22Rv1 (cell line): ENCODE measurements around the gene ZNF618.

ENCODE experiments used
- H3K27ac ChIP-seq: fragments of 450-650 bp; 2 replicates; pipeline ENCODE4 v1.5.1; 2017
- CTCF ChIP-seq: fragments of 450-650 bp; IDR thresholded peaks from 2 replicates; pipeline ENCODE4 v1.5.1; 2017; ENCODE audit warnings: mild to moderate bottlenecking
- ZFX ChIP-seq: fragments of 450-650 bp; IDR thresholded peaks from 2 replicates; pipeline ENCODE4 v1.6.1; 2017; ENCODE audit warnings: antibody characterized with exemption, borderline replicate concordance

ZNF618 gene

GRCh38 chr9:113910036-113910639 is 34.0 kb downstream of the ZNF618 start:
- H3K27ac ChIP-seq = peak overlapping the region; percentile 8; the same call in 1 of the 2 replicates
- TF ChIP-seq ZFX = no peak
- no peak for TF ChIP-seq CTCF

GRCh38 chr9:113911850-113912557 is 35.9 kb downstream of the ZNF618 start:
- TF ChIP-seq ZFX = no peak
- no peak for TF ChIP-seq CTCF
- no peak overlapping the region for H3K27ac ChIP-seq

- H3K27ac ChIP-seq = no peak overlapping the region
- TF ChIP-seq CTCF = no peak
- no peak for TF ChIP-seq ZFX
Measured at GRCh38 chr9:113912816-113913215, 36.7 kb downstream of the ZNF618 start.

GRCh38 chr9:113913426-113914195 is 37.5 kb downstream of the ZNF618 start:
- H3K27ac ChIP-seq = no peak overlapping the region
- TF ChIP-seq ZFX (no peak), CTCF (no peak)

GRCh38 chr9:113914517-113914916 is 38.4 kb downstream of the ZNF618 start:
- no peak for TF ChIP-seq ZFX
- TF ChIP-seq CTCF = no peak
- H3K27ac ChIP-seq = no peak overlapping the region

- TF ChIP-seq ZFX = no peak
Measured at GRCh38 chr9:113915817-113916434, 39.8 kb downstream of the ZNF618 start.

GRCh38 chr9:113916931-113917330 is 40.8 kb downstream of the ZNF618 start:
- H3K27ac ChIP-seq = no peak overlapping the region
- no peak for TF ChIP-seq ZFX
- no peak for TF ChIP-seq CTCF

More at GRCh38 chr9:113915817-113916434, 39.8 kb downstream of the ZNF618 start:
- H3K27ac ChIP-seq = no peak overlapping the region
